Stomach smooth muscle (tissue), 2 donors: ENCODE results near the gene ZBTB16.

Experiments
- H3K27ac ChIP-seq: one replicate; pipeline ENCODE4 v1.7.0; 2013; ENCODE audit warnings: mild to moderate bottlenecking, low read length, inconsistent platforms
- H3K27me3 ChIP-seq, 2 donors: one replicate each; pipeline ENCODE4 v1.7.0; 2013; ENCODE audit warnings: low read length in 2 of 2; ENCODE audit not compliant: insufficient read depth in 2 of 2, control insufficient read depth in 1 of 2
- H3K36me3 ChIP-seq, 2 donors: one replicate each; pipeline ENCODE4 v1.7.0; 2013; ENCODE audit warnings: low read length in 2 of 2; ENCODE audit not compliant: control insufficient read depth in 2 of 2, insufficient read depth in 2 of 2
- H3K4me1 ChIP-seq: one replicate; pipeline ENCODE4 v1.7.0; 2013; ENCODE audit warnings: low read length; ENCODE audit not compliant: control insufficient read depth, insufficient read depth
- H3K4me3 ChIP-seq, 2 donors: one replicate each; pipeline ENCODE4 v1.7.0; 2013; ENCODE audit warnings: low read length in 2 of 2
- H3K9ac ChIP-seq, 2 donors: one replicate each; pipeline ENCODE4 v1.7.0; 2013; ENCODE audit warnings: low read length in 2 of 2, mild to moderate bottlenecking in 1 of 2
- H3K9me3 ChIP-seq, 2 donors: one replicate each; pipeline ENCODE4 v1.7.0; 2013; ENCODE audit warnings: low read length in 2 of 2; ENCODE audit not compliant: control insufficient read depth in 2 of 2
- donor health status: healthy.
- donor health status: Pancreatic carcinoma.

ZBTB16 gene

DNA sequence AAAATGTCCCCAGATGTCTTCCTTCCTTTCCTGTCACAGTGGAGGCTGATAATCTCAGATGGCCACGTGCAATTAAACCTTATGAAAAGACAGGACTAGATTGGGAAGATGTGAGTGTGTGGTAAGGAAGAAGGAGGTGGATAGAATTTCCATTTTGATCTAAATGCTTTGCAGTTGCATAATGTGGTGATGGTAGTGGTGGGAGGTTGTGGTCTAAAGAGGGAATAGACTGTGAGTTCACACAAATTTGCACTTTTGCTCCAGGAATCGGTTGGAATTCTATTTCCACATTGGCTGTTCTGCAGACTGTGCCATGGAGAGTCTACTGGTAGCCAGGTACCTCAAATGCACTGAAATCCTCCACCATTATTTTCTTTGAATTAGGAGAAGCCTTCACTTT is 93.3 kb downstream of the ZBTB16 start:
- Histone ChIP-seq H3K9ac (no peak overlapping the region), H3K4me3 (no peak overlapping the region), H3K4me1 (peaks cover 69% of the 10 kb centered on the region), H3K9me3 (no peaks in the 10 kb centered on the region), H3K27me3 (no peaks in the 10 kb centered on the region), H3K27ac (peak overlapping the region; percentile 71), H3K36me3 (peaks cover 0 to 15% of the 10 kb centered on the region in 2 donors)

DNA sequence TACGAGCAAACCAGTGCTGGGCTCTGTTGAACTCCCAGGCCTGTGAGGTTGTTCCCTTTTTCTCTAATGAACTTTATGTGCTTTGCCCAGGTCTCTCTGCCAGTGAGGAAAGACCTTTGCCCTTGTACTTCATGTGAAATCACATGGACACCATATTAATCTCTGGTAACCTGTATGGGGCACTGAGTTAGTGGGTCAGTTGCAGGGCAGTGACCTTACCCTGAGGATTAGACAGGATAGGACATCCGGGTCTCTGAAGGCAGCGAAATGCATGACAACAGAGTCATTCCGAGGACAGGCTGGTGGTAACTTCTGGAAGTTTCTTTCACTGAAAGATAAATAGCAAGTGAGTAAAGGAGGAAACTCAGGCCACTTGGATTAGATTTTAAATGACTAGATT is 93.7 kb downstream of the ZBTB16 start:
- Histone ChIP-seq H3K27me3 (no peaks in the 10 kb centered on the region), H3K36me3 (peaks cover 0 to 16% of the 10 kb centered on the region in 2 donors), H3K4me1 (peaks cover 70% of the 10 kb centered on the region), H3K9ac (no peak overlapping the region), H3K27ac (peak overlapping the region; percentile 71), H3K4me3 (no peak overlapping the region), H3K9me3 (no peaks in the 10 kb centered on the region)

DNA sequence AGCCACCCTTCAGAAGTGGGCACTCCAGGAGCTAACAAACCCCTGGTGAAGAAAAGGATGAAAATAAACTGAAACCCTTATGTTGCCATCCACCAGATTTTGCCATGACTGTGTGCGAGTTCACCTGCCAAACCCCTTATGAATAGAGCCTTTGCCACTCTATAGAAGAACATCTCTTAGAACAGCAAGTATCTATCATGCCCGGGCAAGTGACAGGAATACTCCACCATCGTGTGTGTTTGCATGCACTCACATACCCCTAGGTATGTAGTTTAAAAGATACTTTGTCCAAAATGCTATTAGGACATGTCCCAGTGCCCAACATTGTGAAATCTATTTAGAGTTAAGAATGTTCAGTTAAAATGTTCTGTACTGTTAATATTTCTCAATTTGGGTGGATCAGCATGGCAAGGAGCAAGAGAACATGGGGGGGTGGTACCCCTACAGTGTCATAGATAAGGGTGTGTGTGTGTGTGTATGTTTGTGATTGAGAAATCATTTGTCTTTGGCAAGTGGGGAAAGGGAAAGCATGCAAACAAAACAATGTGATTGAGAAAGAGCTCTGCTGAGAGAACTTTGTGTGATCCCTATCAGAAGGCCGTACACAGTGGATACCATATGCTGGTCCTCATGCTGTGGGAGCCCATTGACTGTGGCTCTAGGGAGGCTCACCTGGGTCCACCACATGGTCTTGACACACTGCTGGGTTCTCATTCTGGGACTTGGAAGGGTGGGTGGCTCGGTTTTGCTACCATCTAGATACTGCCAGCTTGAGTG is 94.9 kb downstream of the ZBTB16 start:
- H3K4me1 ChIP-seq: peaks cover 76% of the 10 kb centered on the region
- H3K9ac ChIP-seq: no peak overlapping the region
- no peaks in the 10 kb centered on the region for H3K9me3 ChIP-seq
- H3K4me3 ChIP-seq: no peak overlapping the region
- peaks cover 0 to 20% of the 10 kb centered on the region in 2 donors for H3K36me3 ChIP-seq
- H3K27ac ChIP-seq: peak overlapping the region; percentile 71
- H3K27me3 ChIP-seq: no peaks in the 10 kb centered on the region

DNA sequence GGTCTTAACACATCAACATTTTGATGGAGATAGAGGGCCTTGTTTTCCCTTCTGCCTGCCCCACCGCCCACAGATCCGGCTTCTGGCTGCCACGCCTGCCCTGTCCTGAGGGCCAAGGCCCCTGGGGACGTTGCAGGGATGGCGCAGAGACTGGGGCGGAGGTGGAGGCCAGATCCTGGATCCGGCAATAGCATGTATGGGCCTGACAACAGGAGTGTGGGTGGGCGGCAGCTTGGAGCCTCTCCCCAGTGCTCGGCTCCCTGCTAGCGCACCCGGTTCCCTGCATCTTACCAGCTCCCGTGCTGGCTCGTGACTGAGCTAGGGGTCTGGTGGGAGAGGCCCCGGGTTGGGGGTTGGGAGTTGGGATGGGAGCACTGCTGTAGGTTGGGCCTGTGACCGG is 95.6 kb downstream of the ZBTB16 start:
- Histone ChIP-seq H3K9ac (no peak overlapping the region), H3K4me3 (no peak overlapping the region), H3K27me3 (no peaks in the 10 kb centered on the region), H3K4me1 (peaks cover 75% of the 10 kb centered on the region), H3K27ac (peak overlapping the region; percentile 71), H3K36me3 (peaks cover 0 to 20% of the 10 kb centered on the region in 2 donors), H3K9me3 (no peaks in the 10 kb centered on the region)

DNA sequence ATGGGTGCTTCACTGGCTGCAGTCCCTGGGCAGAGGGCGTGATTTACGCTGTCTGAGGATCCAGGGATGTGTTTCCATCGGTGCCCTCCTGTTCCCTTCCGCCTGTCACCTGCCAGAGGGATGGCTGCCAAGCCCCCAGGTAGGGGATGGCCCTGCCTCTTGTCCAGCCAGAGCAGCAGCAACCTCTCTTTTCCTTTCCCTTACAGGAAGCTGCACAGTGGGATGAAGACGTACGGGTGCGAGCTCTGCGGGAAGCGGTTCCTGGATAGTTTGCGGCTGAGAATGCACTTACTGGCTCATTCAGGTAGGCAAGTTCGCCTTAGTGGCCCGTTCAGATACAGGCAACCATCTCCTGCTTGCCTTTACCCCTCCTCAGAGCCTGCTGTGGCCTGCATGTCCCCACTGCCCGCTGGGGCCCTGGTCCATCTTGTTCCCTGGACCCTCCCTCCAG is 96.6 kb downstream of the ZBTB16 start:
- peaks cover 0 to 20% of the 10 kb centered on the region in 2 donors for H3K36me3 ChIP-seq
- H3K4me3 ChIP-seq: no peak overlapping the region
- H3K4me1 ChIP-seq: peaks cover 82% of the 10 kb centered on the region
- no peak overlapping the region for H3K9ac ChIP-seq
- H3K27ac ChIP-seq: peak overlapping the region; percentile 71
- no peaks in the 10 kb centered on the region for H3K9me3 ChIP-seq
- no peaks in the 10 kb centered on the region for H3K27me3 ChIP-seq

DNA sequence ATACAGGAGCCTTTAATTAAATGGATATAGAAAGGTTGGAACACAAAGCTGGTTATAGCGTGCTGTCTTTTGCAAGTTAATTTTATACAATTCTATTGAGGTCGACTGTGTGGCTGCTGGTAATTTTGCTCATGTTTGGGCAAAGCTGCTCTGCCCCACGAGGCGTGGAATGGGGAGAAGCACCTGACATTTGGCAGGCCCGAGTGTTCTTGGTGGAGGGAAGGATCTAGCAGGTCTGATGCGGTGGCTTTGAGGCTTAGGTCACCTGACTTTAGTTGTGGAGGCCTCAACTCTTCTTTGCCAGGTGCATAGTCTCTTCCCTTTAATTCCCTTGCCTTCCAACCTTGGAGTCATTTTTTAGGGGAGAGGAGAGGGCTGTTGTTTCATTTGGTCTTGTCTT is 97.3 kb downstream of the ZBTB16 start:
- H3K27me3 ChIP-seq: no peaks in the 10 kb centered on the region
- peak overlapping the region in 1 of 2 donors; percentile 5 for H3K9ac ChIP-seq
- H3K27ac ChIP-seq: peak overlapping the region; percentile 100
- no peaks in the 10 kb centered on the region for H3K9me3 ChIP-seq
- H3K36me3 ChIP-seq: peaks cover 0 to 20% of the 10 kb centered on the region in 2 donors
- H3K4me1 ChIP-seq: peaks cover 84% of the 10 kb centered on the region
- H3K4me3 ChIP-seq: no peak overlapping the region

DNA sequence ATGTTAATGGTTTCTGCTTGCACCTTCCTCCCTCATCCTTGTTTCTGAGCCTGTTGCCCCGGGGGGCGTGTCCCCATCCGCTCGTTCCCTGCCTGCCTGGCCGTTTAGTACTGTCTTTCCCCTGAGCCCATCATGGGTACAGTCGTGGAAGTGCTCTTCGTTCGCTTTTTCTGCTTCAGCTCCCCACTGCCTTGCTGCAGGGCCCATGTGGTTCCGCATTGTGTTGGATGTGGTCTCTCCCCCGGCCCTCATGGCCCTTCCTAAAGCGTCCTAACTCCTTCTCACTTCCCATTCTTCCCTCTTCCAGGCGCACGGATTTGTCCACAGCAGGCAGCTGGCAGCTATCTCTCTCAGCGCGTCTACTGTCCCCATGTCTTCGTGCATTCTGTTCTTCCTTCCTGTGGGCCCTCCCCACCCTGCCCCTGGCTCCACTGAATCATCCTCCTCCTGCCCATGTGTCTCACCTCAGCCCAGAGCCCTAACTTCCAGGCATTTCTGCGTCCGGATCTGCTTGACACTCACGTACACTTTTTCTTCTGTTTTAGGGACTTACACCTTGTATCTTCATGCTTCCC is 98.1 kb downstream of the ZBTB16 start:
- Histone ChIP-seq H3K9ac (no peak overlapping the region), H3K9me3 (no peaks in the 10 kb centered on the region), H3K36me3 (peaks cover 0 to 20% of the 10 kb centered on the region in 2 donors), H3K4me3 (no peak overlapping the region), H3K4me1 (peaks cover 92% of the 10 kb centered on the region), H3K27me3 (no peaks in the 10 kb centered on the region), H3K27ac (peak overlapping the region; percentile 100)

DNA sequence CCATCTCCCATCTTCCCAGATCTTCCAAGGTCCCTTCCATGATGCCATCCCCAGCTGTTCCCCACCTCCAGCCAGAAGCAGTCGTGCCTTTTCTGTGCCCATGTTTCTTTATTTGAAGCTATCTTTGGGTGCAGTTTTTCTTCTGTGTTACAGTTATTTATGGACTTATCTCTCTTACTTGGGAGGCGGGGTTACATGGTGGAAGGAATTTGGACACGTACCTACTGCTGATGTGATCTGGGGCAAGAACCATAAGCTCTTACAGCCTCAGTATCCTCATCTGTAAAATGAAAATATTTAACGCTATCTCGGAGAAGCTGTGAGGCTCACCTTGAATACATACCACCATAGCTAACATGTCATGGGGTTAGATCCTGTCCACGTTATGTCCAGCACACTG is 98.9 kb downstream of the ZBTB16 start:
- Histone ChIP-seq H3K4me3 (peak overlapping the region in 1 of 2 donors; percentile 40), H3K9me3 (no peaks in the 10 kb centered on the region), H3K4me1 (peaks cover 89% of the 10 kb centered on the region), H3K9ac (peak overlapping the region in 1 of 2 donors; percentile 71), H3K27ac (peak overlapping the region; percentile 100), H3K36me3 (peaks cover 0 to 20% of the 10 kb centered on the region in 2 donors), H3K27me3 (no peaks in the 10 kb centered on the region)

DNA sequence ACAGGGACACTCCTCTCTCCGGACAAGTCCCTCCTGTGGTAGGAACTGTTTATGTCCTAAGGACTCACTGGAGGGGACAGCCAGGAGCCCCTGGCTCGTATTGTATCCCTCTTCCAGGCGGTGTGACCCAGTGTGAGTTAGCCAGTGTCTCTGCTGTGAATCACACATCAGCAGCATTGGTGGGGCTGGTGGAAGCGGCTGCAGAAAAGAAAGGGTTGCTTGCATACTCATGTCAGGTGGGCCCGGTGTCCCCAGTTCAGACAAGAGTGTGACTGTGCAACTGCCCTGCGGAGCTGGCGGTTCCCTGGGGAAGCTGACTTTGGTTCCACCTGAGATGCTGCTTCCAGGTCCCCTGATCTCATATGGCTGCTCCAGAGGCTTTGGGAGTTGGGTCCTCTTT is 99.4 kb downstream of the ZBTB16 start:
- Histone ChIP-seq H3K27ac (peak overlapping the region; percentile 100), H3K4me1 (peaks cover 89% of the 10 kb centered on the region), H3K27me3 (no peaks in the 10 kb centered on the region), H3K36me3 (peaks cover 0 to 20% of the 10 kb centered on the region in 2 donors), H3K9ac (peak overlapping the region; percentile 71), H3K9me3 (no peaks in the 10 kb centered on the region), H3K4me3 (peak overlapping the region in 1 of 2 donors; percentile 35)

DNA sequence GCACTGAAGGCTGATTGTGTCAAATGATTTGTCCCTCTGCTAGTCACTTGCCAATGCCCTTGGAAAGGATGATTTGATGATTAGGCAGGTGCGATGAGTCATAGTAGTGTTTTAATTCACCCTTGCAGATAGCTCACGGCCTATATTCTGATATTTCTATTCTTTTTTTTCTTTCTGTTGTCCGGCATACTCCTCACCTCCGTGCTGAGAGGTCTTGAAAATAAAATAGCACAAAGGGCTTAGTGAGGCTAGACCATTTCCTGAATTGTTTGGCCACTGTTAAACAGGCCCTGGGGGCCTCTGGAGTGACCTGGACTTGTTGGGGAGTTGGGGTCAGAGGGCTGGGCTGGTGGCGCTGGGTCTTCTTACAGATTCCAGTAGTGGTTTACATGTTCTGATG is 99.8 kb downstream of the ZBTB16 start:
- Histone ChIP-seq H3K9me3 (no peaks in the 10 kb centered on the region), H3K36me3 (peaks cover 0 to 20% of the 10 kb centered on the region in 2 donors), H3K4me3 (peak overlapping the region; percentile 9 to 35), H3K9ac (peak overlapping the region; percentile 71), H3K27me3 (no peaks in the 10 kb centered on the region), H3K27ac (peak overlapping the region; percentile 100), H3K4me1 (peaks cover 89% of the 10 kb centered on the region)
